Activated CD4-positive, alpha-beta T cell treated with anti-CD3 and anti-CD28 coated beads for 36 hours (primary cell): ENCODE results near the gene LCP2. TPM values are rescaled to one million over a fixed set of nuclear protein-coding genes. Genes with fewer than 3 reads are reported as not detected.
A peak's percentile ranks its signal among the peaks of the same experiment; 100 is the strongest.

Experiments
- ATAC-seq: fragments of 200-7000 bp; cut with Tn5 transposase; one replicate; pipeline ENCODE4 v1.10.0; 2021; ENCODE audit warnings: mild to moderate bottlenecking, moderate library complexity
- CTCF ChIA-PET: fragments of 350-600 bp; sonication (Branson Sonifier 250); formaldehyde crosslinking; loops from one replicate; lab custom pipeline; 2021; ENCODE audit warnings: antibody characterized with exemption; lab: Charles Lee
- POLR2A ChIA-PET: fragments of 350-600 bp; sonication (Branson Sonifier 250); formaldehyde crosslinking; loops from one replicate; lab custom pipeline; 2021; ENCODE audit warnings: antibody characterized with exemption, inconsistent platforms; lab: Charles Lee
- DNase-seq: peaks from one replicate; pipeline ENCODE4 v3.0.0-alpha.2; 2020
- H3K27ac Mint-ChIP-seq: one replicate; pipeline ENCODE4 v1.8.0; 2021; ENCODE audit warnings: mixed read lengths
- H3K27me3 Mint-ChIP-seq: one replicate; pipeline ENCODE4 v1.8.0; 2021; ENCODE audit warnings: mixed read lengths
- H3K36me3 Mint-ChIP-seq: one replicate; pipeline ENCODE4 v1.8.0; 2021; ENCODE audit warnings: low read depth, mixed read lengths
- H3K4me1 Mint-ChIP-seq: one replicate; pipeline ENCODE4 v1.8.0; 2021; ENCODE audit warnings: mixed read lengths
- H3K4me3 Mint-ChIP-seq: one replicate; pipeline ENCODE4 v1.8.0; 2021; ENCODE audit warnings: mild to moderate bottlenecking, moderate library complexity, mixed read lengths
- H3K9me3 Mint-ChIP-seq: one replicate; pipeline ENCODE4 v1.8.0; 2021; ENCODE audit warnings: low read depth, mixed read lengths
- intact Hi-C, 2 experiments: fragments of 100-400 bp; cut with DNase I in 1 of 2; cut with micrococcal nuclease in 1 of 2; formaldehyde crosslinking; loops; one replicate each; pipeline versions ENCODE4 v1.14.2 to v1.15.1; 2022 to 2024; cut with DNase I, micrococcal nuclease
- total RNA-seq, 2 experiments: library from RNA; stranded (reverse); gene quantifications; one replicate each; pipeline ENCODE4 v1.2.3, GENCODE V29; 2021

LCP2 gene
- 100 to 1,000 TPM; 173 to 232 TPM for total RNA-seq

GRCh38 chr5:170297589-170298462 lies at the start of gene LCP2:
LCP2 (minus strand) TSS chr5:170297777; CDS start chr5:170297611, 166 bp downstream.
- ChIA-PET POLR2A (interaction anchor here (0.6 to 5.1 kb wide), 7 partner anchors 15 to 36 kb away, joined by 3 to 28 read pairs (median 6); no protein-coding TSS in a partner anchor), CTCF (interaction anchor here (0.6 to 13.6 kb wide), 9 partner anchors 9 to 72 kb away, joined by 3 to 180 read pairs (median 17); no protein-coding TSS in a partner anchor)
- peak; percentile 72 for DNase-seq
- peak; percentile 77 for ATAC-seq
- intact Hi-C loops, result loop anchor here (1.0 to 2.0 kb wide), 5 partner anchors 14 to 33 kb away; no protein-coding TSS in a partner anchor
- Mint-ChIP-seq H3K27ac (peak within 1 kb of the TSS; percentile 97), H3K27me3 (no peaks in the 10 kb centered on the region), H3K4me3 (peak within 1 kb of the TSS; percentile 88), H3K9me3 (no peaks in the 10 kb centered on the region), H3K36me3 (peaks cover 42% of the 10 kb centered on the region), H3K4me1 (peaks cover 70% of the 10 kb centered on the region)

GRCh38 chr5:170347022-170347567 lies 49.5 kb upstream of the LCP2 start:
- ATAC-seq, result no peak
- DNase-seq, result no peak
- Mint-ChIP-seq H3K4me1 (no peaks in the 10 kb centered on the region), H3K27ac (no peak overlapping the region), H3K27me3 (peaks cover 6% of the 10 kb centered on the region), H3K36me3 (no peaks in the 10 kb centered on the region), H3K4me3 (no peak overlapping the region), H3K9me3 (no peaks in the 10 kb centered on the region)
- ChIA-PET POLR2A (no interaction called here), CTCF (interaction anchor here (0.6 to 2.3 kb wide), 5 partner anchors 8 to 130 kb away, joined by 3 to 8 read pairs (median 3); no protein-coding TSS in a partner anchor)
- intact Hi-C loops, result no loop called here

- intact Hi-C loops, result no loop called here
- no peaks in the 10 kb centered on the region for H3K9me3 Mint-ChIP-seq
- H3K4me1 Mint-ChIP-seq, result no peaks in the 10 kb centered on the region
- no peaks in the 10 kb centered on the region for H3K36me3 Mint-ChIP-seq
- H3K4me3 Mint-ChIP-seq, result no peak overlapping the region
- DNase-seq, result no peak
- ChIA-PET POLR2A (no interaction called here), CTCF (interaction anchor here (0.8 kb wide), 1 partner anchor 77 kb away, joined by 3 read pairs; no protein-coding TSS in a partner anchor)
- no peak overlapping the region for H3K27ac Mint-ChIP-seq
- peaks cover 4% of the 10 kb centered on the region for H3K27me3 Mint-ChIP-seq
- ATAC-seq, result no peak
Measured at GRCh38 chr5:170345971-170346370, 48.4 kb upstream of the LCP2 start.

GRCh38 chr5:170343177-170343576 lies 45.6 kb upstream of the LCP2 start:
- ChIA-PET CTCF (interaction anchor here (5.7 to 7.0 kb wide), 2 partner anchors 76 to 118 kb away, joined by 89 to 94 read pairs; no protein-coding TSS in a partner anchor), POLR2A (no interaction called here)
- ATAC-seq (no peak), DNase-seq (no peak)
- H3K9me3 Mint-ChIP-seq, result no peaks in the 10 kb centered on the region
- H3K36me3 Mint-ChIP-seq, result no peaks in the 10 kb centered on the region
- H3K27ac Mint-ChIP-seq, result no peak overlapping the region
- H3K4me1 Mint-ChIP-seq, result peaks cover 8% of the 10 kb centered on the region
- H3K27me3 Mint-ChIP-seq, result peaks cover 4% of the 10 kb centered on the region
- H3K4me3 Mint-ChIP-seq, result no peak overlapping the region
- intact Hi-C loops, result no loop called here

- ATAC-seq (no peak), DNase-seq (no peak)
- H3K36me3 Mint-ChIP-seq, result no peaks in the 10 kb centered on the region
- ChIA-PET CTCF (interaction anchor here (0.6 to 7.0 kb wide), 8 partner anchors 8 to 155 kb away, joined by 3 to 94 read pairs (median 4); no protein-coding TSS in a partner anchor), POLR2A (no interaction called here)
- H3K27ac Mint-ChIP-seq, result no peak overlapping the region
- intact Hi-C loops, result no loop called here
- no peaks in the 10 kb centered on the region for H3K9me3 Mint-ChIP-seq
- H3K4me3 Mint-ChIP-seq, result no peak overlapping the region
- peaks cover 16% of the 10 kb centered on the region for H3K4me1 Mint-ChIP-seq
- peaks cover 4% of the 10 kb centered on the region for H3K27me3 Mint-ChIP-seq
Measured at GRCh38 chr5:170342153-170342725, 44.7 kb upstream of the LCP2 start.

GRCh38 chr5:170341545-170341944 lies 44.0 kb upstream of the LCP2 start:
- Mint-ChIP-seq H3K4me1 (peaks cover 23% of the 10 kb centered on the region), H3K36me3 (no peaks in the 10 kb centered on the region), H3K27me3 (peaks cover 4% of the 10 kb centered on the region), H3K9me3 (no peaks in the 10 kb centered on the region), H3K27ac (no peak overlapping the region), H3K4me3 (no peak overlapping the region)
- CTCF ChIA-PET, result interaction anchor here (0.6 to 7.0 kb wide), 6 partner anchors 9 to 155 kb away, joined by 3 to 94 read pairs (median 5); no protein-coding TSS in a partner anchor
- intact Hi-C loops, result no loop called here
- DNase-seq, result no peak
- no peak for ATAC-seq
- POLR2A ChIA-PET, result no interaction called here

GRCh38 chr5:170339780-170340167 lies 42.2 kb upstream of the LCP2 start:
- Mint-ChIP-seq H3K27ac (no peak overlapping the region), H3K9me3 (no peaks in the 10 kb centered on the region), H3K27me3 (no peaks in the 10 kb centered on the region), H3K36me3 (no peaks in the 10 kb centered on the region), H3K4me1 (peaks cover 39% of the 10 kb centered on the region), H3K4me3 (no peak overlapping the region)
- ATAC-seq (no peak), DNase-seq (no peak)
- ChIA-PET POLR2A (no interaction called here), CTCF (interaction anchor here (0.6 to 7.0 kb wide), 21 partner anchors 23 to 458 kb away, joined by 3 to 94 read pairs (median 8); partner anchors contain the start of gene LCP2)
- intact Hi-C loops, result loop anchor here (1.0 to 10.0 kb wide), 9 partner anchors 65 to 1845 kb away; partner anchors contain the start of gene STK10 (in 1 of the 2)

- ChIA-PET CTCF (interaction anchor here (0.6 to 7.0 kb wide), 27 partner anchors 9 to 457 kb away, joined by 3 to 94 read pairs (median 6); partner anchors contain the start of gene LCP2), POLR2A (no interaction called here)
- Mint-ChIP-seq H3K4me1 (peaks cover 45% of the 10 kb centered on the region), H3K36me3 (no peaks in the 10 kb centered on the region), H3K27ac (peak overlapping the region; percentile 8), H3K9me3 (no peaks in the 10 kb centered on the region), H3K27me3 (no peaks in the 10 kb centered on the region), H3K4me3 (no peak overlapping the region)
- intact Hi-C loops, result loop anchor here (1.0 to 10.0 kb wide), 9 partner anchors 65 to 1846 kb away; partner anchors contain the start of gene STK10 (in 1 of the 2)
- ATAC-seq, result peak; percentile 82
- DNase-seq, result peak; percentile 80
Measured at GRCh38 chr5:170338933-170339779, 41.6 kb upstream of the LCP2 start.

- no peaks in the 10 kb centered on the region for H3K27me3 Mint-ChIP-seq
- DNase-seq, result no peak
- ATAC-seq, result no peak
- no peak overlapping the region for H3K27ac Mint-ChIP-seq
- H3K36me3 Mint-ChIP-seq, result no peaks in the 10 kb centered on the region
- H3K9me3 Mint-ChIP-seq, result no peaks in the 10 kb centered on the region
- intact Hi-C loops, result loop anchor here (5.0 to 10.0 kb wide), 4 partner anchors 84 to 1847 kb away; partner anchors contain the start of gene STK10 (in 1 of the 2)
- no peak overlapping the region for H3K4me3 Mint-ChIP-seq
- peaks cover 54% of the 10 kb centered on the region for H3K4me1 Mint-ChIP-seq
- POLR2A ChIA-PET, result no interaction called here
- CTCF ChIA-PET, result interaction anchor here (0.6 to 7.0 kb wide), 20 partner anchors 8 to 238 kb away, joined by 3 to 94 read pairs (median 9); partner anchors contain the start of gene LCP2
Measured at GRCh38 chr5:170338291-170338690, 40.7 kb upstream of the LCP2 start.
